SU-DHL-6 (cell line): ENCODE measurements around the gene FAM107A.

Experiments
- H2AFZ ChIP-seq: fragments of 200-600 bp; sonication (generic); 2 replicates; pipeline ENCODE4 v1.6.1; 2014; ENCODE audit warnings: low read depth, mild to moderate bottlenecking, moderate library complexity, mixed read lengths, antibody characterized with exemption, low read length; ENCODE audit not compliant: severe bottlenecking
- H3F3A ChIP-seq: fragments of 200-600 bp; shearing (Covaris generic); 2 replicates; pipeline ENCODE4 v1.6.0; 2016; ENCODE audit warnings: antibody characterized with exemption, mild to moderate bottlenecking; ENCODE audit not compliant: insufficient read depth
- H3K27ac ChIP-seq: fragments of 200-600 bp; sonication (generic); 2 replicates; pipeline ENCODE4 v1.5.1; 2016; ENCODE audit warnings: low read depth, mild to moderate bottlenecking, low read length, moderate library complexity, mixed read lengths
- H3K27me3 ChIP-seq: fragments of 200-600 bp; sonication (generic), shearing (Covaris generic); 2 replicates; pipeline ENCODE4 v1.6.0; 2014; ENCODE audit warnings: mild to moderate bottlenecking, low read length
- H3K36me3 ChIP-seq: fragments of 200-600 bp; sonication (generic); 2 replicates; pipeline ENCODE4 v1.6.1; 2014; ENCODE audit warnings: mild to moderate bottlenecking, low read length, mixed read lengths
- H3K4me2 ChIP-seq: fragments of 300-600, 200-600 bp; shearing (Covaris generic), sonication (generic); 2 replicates; pipeline ENCODE4 v1.6.0; 2014; ENCODE audit warnings: low read length, low read depth, mild to moderate bottlenecking; ENCODE audit not compliant: poor library complexity, severe bottlenecking
- H3K4me3 ChIP-seq: fragments of 200-600 bp; sonication (generic); 2 replicates; pipeline ENCODE4 v1.5.1; 2014; ENCODE audit warnings: antibody characterized with exemption, low read length, mild to moderate bottlenecking, mixed read lengths; ENCODE audit not compliant: insufficient read depth, poor library complexity, severe bottlenecking
- H3K79me2 ChIP-seq: fragments of 200-600 bp; sonication (generic); 2 replicates; pipeline ENCODE4 v1.6.1; 2014; ENCODE audit warnings: mild to moderate bottlenecking, low read length, moderate library complexity; ENCODE audit not compliant: insufficient read depth
- H3K9ac ChIP-seq: fragments of 200-600 bp; sonication (generic); 2 replicates; pipeline ENCODE4 v1.7.0; 2014; ENCODE audit warnings: mild to moderate bottlenecking, low read length
- H3K9me2 ChIP-seq: fragments of 200-600 bp; sonication (generic); replicated peaks from 2 replicates; pipeline ENCODE4 v1.6.1; 2014; ENCODE audit warnings: low read length; ENCODE audit not compliant: insufficient read depth
- H3K9me3 ChIP-seq: fragments of 200-600 bp; sonication (generic); 2 replicates; pipeline ENCODE4 v1.6.1; 2014; ENCODE audit warnings: low read length, mixed read lengths; ENCODE audit not compliant: insufficient read depth
- H4K20me1 ChIP-seq: fragments of 200-600 bp; sonication (generic); 2 replicates; pipeline ENCODE4 v1.6.1; 2014; ENCODE audit warnings: low read depth, mild to moderate bottlenecking, antibody characterized with exemption, low read length, moderate library complexity, mixed read lengths
- EZH2phosphoT487 ChIP-seq: fragments of 200-600 bp; sonication (generic), shearing (Covaris generic); conservative IDR thresholded peaks from 2 replicates; pipeline ENCODE4 v1.6.1; 2018; ENCODE audit warnings: mild to moderate bottlenecking, antibody characterized with exemption, low read length, moderate library complexity, mixed read lengths
- TF ChIP-seq, protein P1 (sequence below): fragments of 200-600 bp; sonication (generic); IDR thresholded peaks from one replicate; pipeline ENCODE4 v1.5.1; 2017; ENCODE audit warnings: antibody characterized with exemption, mild to moderate bottlenecking, low read length, moderate library complexity; ENCODE audit not compliant: insufficient read depth, poor library complexity, severe bottlenecking

The FAM107A gene

DNA sequence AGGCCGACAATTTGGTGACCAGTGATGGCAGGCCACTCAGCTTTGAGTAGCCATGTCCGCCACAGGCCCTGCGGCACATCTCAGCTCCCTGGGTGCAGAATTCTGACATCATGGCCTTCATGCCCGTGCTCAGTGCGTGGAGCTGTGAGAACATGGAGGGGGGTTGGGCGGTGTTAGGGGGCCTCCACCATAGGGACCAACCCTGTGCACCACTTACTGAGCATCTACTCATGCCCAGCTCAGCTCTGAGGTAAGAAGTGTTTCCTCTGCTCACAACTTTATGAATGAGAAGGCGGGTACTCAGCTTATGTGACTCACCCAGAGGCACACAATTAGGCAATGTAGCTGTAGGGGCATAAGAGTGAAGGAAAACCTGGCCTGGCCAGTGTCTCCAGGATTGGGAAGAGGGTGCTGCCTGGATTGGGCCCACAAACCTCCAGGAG lies 50.7 kb downstream of the FAM107A start:
- Histone ChIP-seq H3K4me2 (no peak overlapping the region), H3K4me3 (no peak overlapping the region), H4K20me1 (no peaks in the 10 kb centered on the region), H3K79me2 (no peaks in the 10 kb centered on the region), H3K27me3 (no peaks in the 10 kb centered on the region), H3K9me3 (no peaks in the 10 kb centered on the region), H3K27ac (no peak overlapping the region), H3K36me3 (no peaks in the 10 kb centered on the region), H3F3A (no peaks in the 10 kb centered on the region), H3K9ac (no peak overlapping the region), H2AFZ (no peak overlapping the region), H3K9me2 (no peaks in the 10 kb centered on the region)
- TF ChIP-seq, protein P1, sequence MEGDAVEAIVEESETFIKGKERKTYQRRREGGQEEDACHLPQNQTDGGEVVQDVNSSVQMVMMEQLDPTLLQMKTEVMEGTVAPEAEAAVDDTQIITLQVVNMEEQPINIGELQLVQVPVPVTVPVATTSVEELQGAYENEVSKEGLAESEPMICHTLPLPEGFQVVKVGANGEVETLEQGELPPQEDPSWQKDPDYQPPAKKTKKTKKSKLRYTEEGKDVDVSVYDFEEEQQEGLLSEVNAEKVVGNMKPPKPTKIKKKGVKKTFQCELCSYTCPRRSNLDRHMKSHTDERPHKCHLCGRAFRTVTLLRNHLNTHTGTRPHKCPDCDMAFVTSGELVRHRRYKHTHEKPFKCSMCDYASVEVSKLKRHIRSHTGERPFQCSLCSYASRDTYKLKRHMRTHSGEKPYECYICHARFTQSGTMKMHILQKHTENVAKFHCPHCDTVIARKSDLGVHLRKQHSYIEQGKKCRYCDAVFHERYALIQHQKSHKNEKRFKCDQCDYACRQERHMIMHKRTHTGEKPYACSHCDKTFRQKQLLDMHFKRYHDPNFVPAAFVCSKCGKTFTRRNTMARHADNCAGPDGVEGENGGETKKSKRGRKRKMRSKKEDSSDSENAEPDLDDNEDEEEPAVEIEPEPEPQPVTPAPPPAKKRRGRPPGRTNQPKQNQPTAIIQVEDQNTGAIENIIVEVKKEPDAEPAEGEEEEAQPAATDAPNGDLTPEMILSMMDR, result no peak

DNA sequence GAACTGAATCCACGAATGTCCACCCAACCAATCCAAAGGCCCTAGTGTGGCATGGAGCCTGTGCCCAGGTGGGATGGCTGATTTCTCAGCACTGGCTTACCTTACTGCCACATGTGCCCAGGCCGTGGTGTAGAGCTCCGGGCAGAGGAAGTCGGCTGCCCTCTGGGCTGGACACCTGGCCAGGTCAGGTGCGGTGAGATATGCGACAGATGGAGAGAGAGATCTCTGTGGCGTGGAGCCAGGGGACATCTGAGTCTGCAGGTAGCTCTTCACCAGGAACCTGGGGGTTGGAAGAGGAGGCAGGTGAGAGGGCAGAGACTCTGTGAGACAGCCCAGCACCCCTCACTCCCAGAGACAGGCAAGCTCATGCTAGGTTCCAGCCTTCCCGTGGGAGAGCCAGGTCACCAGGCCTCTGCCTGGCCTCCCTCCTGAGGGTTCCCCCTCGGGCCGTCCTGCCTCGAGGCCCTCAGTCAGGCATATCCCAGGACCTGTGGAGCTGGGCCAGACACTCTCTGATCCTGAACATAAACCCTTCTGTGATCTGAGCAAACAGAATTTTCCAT lies 52.8 kb downstream of the FAM107A start:
- H3K9me3 ChIP-seq, result no peaks in the 10 kb centered on the region
- no peak overlapping the region for H3K27ac ChIP-seq
- no peak overlapping the region for H3K4me2 ChIP-seq
- no peaks in the 10 kb centered on the region for H3K27me3 ChIP-seq
- no peak for TF ChIP-seq EZH2phosphoT487
- TF ChIP-seq, protein P1, result no peak
- H3K9ac ChIP-seq, result no peak overlapping the region
- H3K36me3 ChIP-seq, result no peaks in the 10 kb centered on the region
- H3K4me3 ChIP-seq, result no peak overlapping the region
- H3F3A ChIP-seq, result no peaks in the 10 kb centered on the region
- H3K9me2 ChIP-seq, result no peaks in the 10 kb centered on the region
- H2AFZ ChIP-seq, result no peak overlapping the region
- H4K20me1 ChIP-seq, result no peaks in the 10 kb centered on the region
- no peaks in the 10 kb centered on the region for H3K79me2 ChIP-seq

DNA sequence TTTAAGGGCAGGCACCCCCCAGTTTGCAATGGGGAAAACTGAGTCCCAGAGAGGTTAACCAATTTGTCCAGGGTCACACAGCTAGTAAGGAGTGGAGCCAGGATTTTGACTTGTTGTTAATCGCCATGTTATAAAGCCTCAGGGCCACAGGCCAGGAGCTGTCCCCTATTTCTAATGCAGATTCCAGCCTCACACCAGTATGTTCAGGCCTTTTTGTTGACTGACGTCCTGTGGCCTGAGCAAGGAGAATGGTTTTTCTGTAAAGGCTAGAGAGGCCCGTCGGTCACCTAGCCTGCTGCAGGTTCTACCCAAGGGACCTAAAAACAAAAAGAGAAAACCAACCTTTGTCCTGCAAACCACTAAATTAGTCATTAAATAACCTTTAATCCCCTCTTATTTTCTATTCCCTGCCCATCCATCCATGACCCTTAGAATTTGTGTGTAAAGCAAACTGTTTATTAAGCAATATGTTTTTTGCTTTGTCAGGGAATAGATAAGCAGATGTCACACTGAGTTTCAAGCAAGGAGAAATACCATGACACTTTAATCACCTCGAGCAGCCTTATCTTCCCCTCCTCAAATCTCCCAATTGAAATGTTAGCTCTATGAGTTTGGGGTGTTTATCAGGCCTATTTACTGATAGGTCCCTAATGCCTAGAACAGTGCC lies 54.3 kb downstream of the FAM107A start:
- no peak for TF ChIP-seq EZH2phosphoT487
- TF ChIP-seq, protein P1, result no peak
- Histone ChIP-seq H2AFZ (no peak overlapping the region), H3K27ac (no peak overlapping the region)

More for the DNA sequence above, 54.3 kb downstream of the FAM107A start:
- Histone ChIP-seq H3K4me3 (no peak overlapping the region), H4K20me1 (no peaks in the 10 kb centered on the region), H3F3A (no peaks in the 10 kb centered on the region), H3K27me3 (no peaks in the 10 kb centered on the region), H3K9ac (no peak overlapping the region), H3K79me2 (no peaks in the 10 kb centered on the region), H3K9me2 (no peaks in the 10 kb centered on the region), H3K9me3 (no peaks in the 10 kb centered on the region), H3K4me2 (no peak overlapping the region), H3K36me3 (no peaks in the 10 kb centered on the region)
